ENCODE data around the gene RAPGEF1. TPM values are rescaled to one million over a fixed set of nuclear protein-coding genes. Genes with fewer than 3 reads are reported as not detected.

RAPGEF1 gene
- total and polyA plus RNA-seq, 2 of the 13 experiments (the other 11 are each of a cell fraction or from before 2014, with no cell fraction given) = 21.2 to 38.9 TPM

- TF ChIP-seq MIER3 (CRISPR knock-in tag; IDR thresholded peaks at IDR 0.05; ENCODE audit: borderline replicate concordance) (peak; percentile 75; the same call in 1 of the 2 replicates), ZMYM4 (CRISPR knock-in tag; IDR thresholded peaks at IDR 0.05) (peak; percentile 90), NFIC (IDR thresholded peaks at IDR 0.05; ENCODE audit: low read length) (peak; percentile 33; the same call in 1 of the 2 replicates), SMAD1 (CRISPR knock-in tag; IDR thresholded peaks at IDR 0.05; ENCODE audit: borderline replicate concordance, low read depth) (no peak), MED1 (CRISPR knock-in tag; IDR thresholded peaks at IDR 0.05) (peak; percentile 93), ZNF781 (CRISPR knock-in tag; IDR thresholded peaks at IDR 0.05; ENCODE audit: borderline replicate concordance, not compliant biosample characterization) (peak; percentile 19), HOXA5 (CRISPR knock-in tag; IDR thresholded peaks at IDR 0.05) (peak; percentile 83), ZFP1 (CRISPR knock-in tag; IDR thresholded peaks at IDR 0.05) (0 out of 2 replicates have a peak, but pooled peaks have one; percentile 43), ZNF691 (CRISPR knock-in tag; IDR thresholded peaks at IDR 0.05; ENCODE audit: borderline replicate concordance, low read depth) (peak; percentile 100)
- TF ChIP-seq, protein P1, sequence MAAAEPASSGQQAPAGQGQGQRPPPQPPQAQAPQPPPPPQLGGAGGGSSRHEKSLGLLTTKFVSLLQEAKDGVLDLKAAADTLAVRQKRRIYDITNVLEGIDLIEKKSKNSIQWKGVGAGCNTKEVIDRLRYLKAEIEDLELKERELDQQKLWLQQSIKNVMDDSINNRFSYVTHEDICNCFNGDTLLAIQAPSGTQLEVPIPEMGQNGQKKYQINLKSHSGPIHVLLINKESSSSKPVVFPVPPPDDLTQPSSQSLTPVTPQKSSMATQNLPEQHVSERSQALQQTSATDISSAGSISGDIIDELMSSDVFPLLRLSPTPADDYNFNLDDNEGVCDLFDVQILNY (CRISPR knock-in tag; conservative IDR thresholded peaks at IDR 0.05) = no peak
- TF ChIP-seq, protein P2, sequence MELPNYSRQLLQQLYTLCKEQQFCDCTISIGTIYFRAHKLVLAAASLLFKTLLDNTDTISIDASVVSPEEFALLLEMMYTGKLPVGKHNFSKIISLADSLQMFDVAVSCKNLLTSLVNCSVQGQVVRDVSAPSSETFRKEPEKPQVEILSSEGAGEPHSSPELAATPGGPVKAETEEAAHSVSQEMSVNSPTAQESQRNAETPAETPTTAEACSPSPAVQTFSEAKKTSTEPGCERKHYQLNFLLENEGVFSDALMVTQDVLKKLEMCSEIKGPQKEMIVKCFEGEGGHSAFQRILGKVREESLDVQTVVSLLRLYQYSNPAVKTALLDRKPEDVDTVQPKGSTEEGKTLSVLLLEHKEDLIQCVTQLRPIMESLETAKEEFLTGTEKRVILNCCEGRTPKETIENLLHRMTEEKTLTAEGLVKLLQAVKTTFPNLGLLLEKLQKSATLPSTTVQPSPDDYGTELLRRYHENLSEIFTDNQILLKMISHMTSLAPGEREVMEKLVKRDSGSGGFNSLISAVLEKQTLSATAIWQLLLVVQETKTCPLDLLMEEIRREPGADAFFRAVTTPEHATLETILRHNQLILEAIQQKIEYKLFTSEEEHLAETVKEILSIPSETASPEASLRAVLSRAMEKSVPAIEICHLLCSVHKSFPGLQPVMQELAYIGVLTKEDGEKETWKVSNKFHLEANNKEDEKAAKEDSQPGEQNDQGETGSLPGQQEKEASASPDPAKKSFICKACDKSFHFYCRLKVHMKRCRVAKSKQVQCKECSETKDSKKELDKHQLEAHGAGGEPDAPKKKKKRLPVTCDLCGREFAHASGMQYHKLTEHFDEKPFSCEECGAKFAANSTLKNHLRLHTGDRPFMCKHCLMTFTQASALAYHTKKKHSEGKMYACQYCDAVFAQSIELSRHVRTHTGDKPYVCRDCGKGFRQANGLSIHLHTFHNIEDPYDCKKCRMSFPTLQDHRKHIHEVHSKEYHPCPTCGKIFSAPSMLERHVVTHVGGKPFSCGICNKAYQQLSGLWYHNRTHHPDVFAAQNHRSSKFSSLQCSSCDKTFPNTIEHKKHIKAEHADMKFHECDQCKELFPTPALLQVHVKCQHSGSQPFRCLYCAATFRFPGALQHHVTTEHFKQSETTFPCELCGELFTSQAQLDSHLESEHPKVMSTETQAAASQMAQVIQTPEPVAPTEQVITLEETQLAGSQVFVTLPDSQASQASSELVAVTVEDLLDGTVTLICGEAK (IDR thresholded peaks at IDR 0.05) = no peak
- TF ChIP-seq, protein P2 (CRISPR knock-in tag; IDR thresholded peaks at IDR 0.05) = peak; percentile 13; the same call in 1 of the 2 replicates
- TF ChIP-seq, protein P3, sequence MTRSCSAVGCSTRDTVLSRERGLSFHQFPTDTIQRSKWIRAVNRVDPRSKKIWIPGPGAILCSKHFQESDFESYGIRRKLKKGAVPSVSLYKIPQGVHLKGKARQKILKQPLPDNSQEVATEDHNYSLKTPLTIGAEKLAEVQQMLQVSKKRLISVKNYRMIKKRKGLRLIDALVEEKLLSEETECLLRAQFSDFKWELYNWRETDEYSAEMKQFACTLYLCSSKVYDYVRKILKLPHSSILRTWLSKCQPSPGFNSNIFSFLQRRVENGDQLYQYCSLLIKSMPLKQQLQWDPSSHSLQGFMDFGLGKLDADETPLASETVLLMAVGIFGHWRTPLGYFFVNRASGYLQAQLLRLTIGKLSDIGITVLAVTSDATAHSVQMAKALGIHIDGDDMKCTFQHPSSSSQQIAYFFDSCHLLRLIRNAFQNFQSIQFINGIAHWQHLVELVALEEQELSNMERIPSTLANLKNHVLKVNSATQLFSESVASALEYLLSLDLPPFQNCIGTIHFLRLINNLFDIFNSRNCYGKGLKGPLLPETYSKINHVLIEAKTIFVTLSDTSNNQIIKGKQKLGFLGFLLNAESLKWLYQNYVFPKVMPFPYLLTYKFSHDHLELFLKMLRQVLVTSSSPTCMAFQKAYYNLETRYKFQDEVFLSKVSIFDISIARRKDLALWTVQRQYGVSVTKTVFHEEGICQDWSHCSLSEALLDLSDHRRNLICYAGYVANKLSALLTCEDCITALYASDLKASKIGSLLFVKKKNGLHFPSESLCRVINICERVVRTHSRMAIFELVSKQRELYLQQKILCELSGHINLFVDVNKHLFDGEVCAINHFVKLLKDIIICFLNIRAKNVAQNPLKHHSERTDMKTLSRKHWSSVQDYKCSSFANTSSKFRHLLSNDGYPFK (CRISPR knock-in tag; IDR thresholded peaks at IDR 0.05; ENCODE audit: borderline replicate concordance) = peak; percentile 18; the same call in 1 of the 2 replicates
Observed at GRCh38 chr9:131735238-131736128, 4.4 kb downstream of the RAPGEF1 start (continued).
